HepG2 (cell line): ENCODE measurements around the gene ERCC4. TPM values are rescaled to one million over a fixed set of nuclear protein-coding genes. Genes with fewer than 3 reads are reported as not detected.

Experiments used
- AGO2 ChIP-seq: fragments of 200-400 bp; formaldehyde crosslinking; optimal IDR thresholded peaks from 2 replicates; pipeline ENCODE3; 2017; ENCODE audit warnings: mild to moderate bottlenecking, low read depth, low read length, moderate library complexity
- CHD2 ChIP-seq: IDR thresholded peaks from 2 replicates; pipeline ENCODE4 v1.6.1; 2011; ENCODE audit warnings: low read depth, low read length, improper control_type of control experiment
- DRAP1 ChIP-seq: IDR thresholded peaks from 2 replicates; pipeline ENCODE4 v1.6.1; 2016; ENCODE audit warnings: missing genetic modification reagents, missing compliant biosample characterization
- FOSL2 ChIP-seq: sonication (generic); formaldehyde crosslinking; IDR thresholded peaks from 2 replicates; pipeline ENCODE4 v1.4.0; 2020; ENCODE audit warnings: missing genetic modification reagents
- GATAD1 ChIP-seq: IDR thresholded peaks from 2 replicates; pipeline ENCODE4 v1.6.1; 2016; ENCODE audit warnings: missing genetic modification reagents, missing compliant biosample characterization
- HMG20A ChIP-seq: IDR thresholded peaks from 2 replicates; pipeline ENCODE4 v1.6.1; 2016; ENCODE audit warnings: borderline replicate concordance
- JUNB ChIP-seq: sonication (generic); formaldehyde crosslinking; IDR thresholded peaks from 2 replicates; pipeline ENCODE4 v1.8.0; 2022; ENCODE audit warnings: missing genetic modification reagents, mild to moderate bottlenecking, borderline replicate concordance
- KMT2A ChIP-seq: sonication (generic); formaldehyde crosslinking; IDR thresholded peaks from 2 replicates; pipeline ENCODE4 v1.4.0; 2020; ENCODE audit warnings: missing genetic modification reagents
- LCORL ChIP-seq, 2 experiments: fragments of 450-650 bp in 1 of 2; sonication (generic) in 1 of 2; formaldehyde crosslinking in 1 of 2; IDR thresholded peaks; 2 replicates each; pipeline versions ENCODE4 v1.5.0 to v1.6.1; 2017 to 2020; ENCODE audit warnings: antibody characterized with exemption in 1 of 2, missing genetic modification reagents in 1 of 2
- NCOA5 ChIP-seq: sonication (generic); formaldehyde crosslinking; IDR thresholded peaks from 2 replicates; pipeline ENCODE4 v1.4.0; 2020; ENCODE audit warnings: missing genetic modification reagents
- PCBP2 ChIP-seq: fragments of 200-400 bp; formaldehyde crosslinking; optimal IDR thresholded peaks from 2 replicates; pipeline ENCODE3; 2018; ENCODE audit warnings: low read length, low read depth; ENCODE audit not compliant: poor library complexity, severe bottlenecking
- SKI ChIP-seq: fragments of 450-650 bp; IDR thresholded peaks from one replicate; pipeline ENCODE4 v1.6.1; 2018; ENCODE audit warnings: mild to moderate bottlenecking; ENCODE audit not compliant: partially characterized antibody
- STAT5B ChIP-seq: sonication (generic); formaldehyde crosslinking; IDR thresholded peaks from 2 replicates; pipeline ENCODE4 v1.4.0; 2020; ENCODE audit warnings: missing genetic modification reagents
- SUZ12 ChIP-seq: fragments of 150-350 bp; IDR thresholded peaks from 2 replicates; pipeline ENCODE4 v1.6.1; 2014; ENCODE audit warnings: low read depth, low read length
- THYN1 ChIP-seq: sonication (generic); formaldehyde crosslinking; IDR thresholded peaks from 2 replicates; pipeline ENCODE4 v1.8.1; 2023; ENCODE audit warnings: low read depth, mild to moderate bottlenecking, moderate library complexity, missing genetic modification reagents, borderline replicate concordance
- ZNF121 ChIP-seq: sonication (generic); formaldehyde crosslinking; IDR thresholded peaks from 2 replicates; pipeline ENCODE4 v1.5.0; 2020; ENCODE audit warnings: mild to moderate bottlenecking, missing genetic modification reagents
- ZNF451 ChIP-seq: sonication (generic); formaldehyde crosslinking; IDR thresholded peaks from 2 replicates; pipeline ENCODE4 v1.5.0; 2020; ENCODE audit warnings: mild to moderate bottlenecking, missing genetic modification reagents
- ZNF503 ChIP-seq: sonication (generic); formaldehyde crosslinking; IDR thresholded peaks from 2 replicates; pipeline ENCODE4 v1.4.0; 2020; ENCODE audit warnings: missing genetic modification reagents
- polyA plus RNA-seq, 8 experiments: library from polyadenylated mRNA; depleted of rRNA in 3 of 8; stranded (reverse) in 7 of 8; unstranded in 1 of 8; fragments of >200 nt; fragmentation: Illumina TruSeq in 4 of 8; extraction: Trizol in 4 of 8; gene quantifications; 2 replicates each; pipeline versions ENCODE4 v1.2.1 to v1.2.3, GENCODE V29; 2011 to 2016; ENCODE audit warnings: low read depth in 4 of 8, missing spikeins in 1 of 8, mixed read lengths in 1 of 8; ENCODE audit not compliant: insufficient read depth in 1 of 8
- total RNA-seq, 5 experiments: library from RNA; depleted of rRNA; stranded (reverse); fragments of >200 nt; fragmentation: Illumina TruSeq; extraction: Trizol; gene quantifications; 2 replicates each; pipeline ENCODE4 v1.2.3, GENCODE V29; 2016; ENCODE audit warnings: low read depth in 1 of 5
- TF ChIP-seq, protein P1 (sequence below): IDR thresholded peaks from 2 replicates; pipeline ENCODE4 v1.6.1; 2016; ENCODE audit warnings: mild to moderate bottlenecking
- TF ChIP-seq, protein P2 (sequence below): sonication (generic); formaldehyde crosslinking; IDR thresholded peaks from 2 replicates; pipeline ENCODE4 v1.4.0; 2020; ENCODE audit warnings: missing genetic modification reagents, borderline replicate concordance
- TF ChIP-seq, protein P3 (sequence below): sonication (generic); formaldehyde crosslinking; conservative IDR thresholded peaks from 2 replicates; pipeline ENCODE4 v1.4.0; 2020; ENCODE audit warnings: missing genetic modification reagents

Gene ERCC4
- total and polyA plus RNA-seq, 2 of the 13 experiments (the other 11 are each of a cell fraction or from before 2014, with no cell fraction given) = 5.4 to 15.2 TPM

DNA sequence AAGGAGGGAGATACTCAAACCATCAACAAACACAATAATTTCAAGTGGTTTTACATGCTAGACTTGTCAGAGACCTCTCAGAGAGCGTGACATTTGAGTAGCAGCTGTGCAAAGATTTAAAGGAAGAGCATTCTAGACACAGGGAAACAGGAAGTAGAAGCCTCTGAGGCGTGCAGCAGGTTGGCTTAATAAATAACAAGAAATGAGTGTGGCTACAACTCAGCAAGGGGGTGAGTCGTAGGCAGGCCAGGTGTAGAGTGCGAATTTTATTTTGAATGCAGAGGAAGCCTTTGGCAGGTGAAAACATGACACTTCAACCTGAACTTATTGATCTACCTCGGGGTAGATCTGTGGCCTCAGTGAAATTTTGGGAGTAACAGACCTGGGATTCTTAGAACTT, 78.0 kb downstream of the ERCC4 start (continued):
- TF ChIP-seq ZNF503 (CRISPR knock-in tag) (no peak), JUNB (CRISPR knock-in tag) (no peak), ZNF121 (no peak), HMG20A (CRISPR knock-in tag) (no peak), LCORL (IDR thresholded peaks at IDR 0.05) (no peak), LCORL (CRISPR knock-in tag; IDR thresholded peaks at IDR 0.05) (no peak), FOSL2 (CRISPR knock-in tag) (no peak; the same call in 1 of the 2 replicates), STAT5B (no peak), PCBP2 (no peak), DRAP1 (peak; percentile 52; the same call in 1 of the 2 replicates), CHD2 (no peak), THYN1 (CRISPR knock-in tag) (no peak), ZNF451 (no peak), SUZ12 (no peak), AGO2 (no peak), GATAD1 (CRISPR knock-in tag) (no peak), SKI (no peak), KMT2A (CRISPR knock-in tag) (0 out of 2 replicates have a peak, but pooled peaks have one; percentile 38), NCOA5 (CRISPR knock-in tag) (no peak)
- TF ChIP-seq, protein P1, sequence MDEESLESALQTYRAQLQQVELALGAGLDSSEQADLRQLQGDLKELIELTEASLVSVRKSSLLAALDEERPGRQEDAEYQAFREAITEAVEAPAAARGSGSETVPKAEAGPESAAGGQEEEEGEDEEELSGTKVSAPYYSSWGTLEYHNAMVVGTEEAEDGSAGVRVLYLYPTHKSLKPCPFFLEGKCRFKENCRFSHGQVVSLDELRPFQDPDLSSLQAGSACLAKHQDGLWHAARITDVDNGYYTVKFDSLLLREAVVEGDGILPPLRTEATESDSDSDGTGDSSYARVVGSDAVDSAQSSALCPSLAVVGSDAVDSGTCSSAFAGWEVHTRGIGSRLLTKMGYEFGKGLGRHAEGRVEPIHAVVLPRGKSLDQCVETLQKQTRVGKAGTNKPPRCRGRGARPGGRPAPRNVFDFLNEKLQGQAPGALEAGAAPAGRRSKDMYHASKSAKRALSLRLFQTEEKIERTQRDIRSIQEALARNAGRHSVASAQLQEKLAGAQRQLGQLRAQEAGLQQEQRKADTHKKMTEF = peak; percentile 19; the same call in 1 of the 2 replicates
- TF ChIP-seq, protein P2, sequence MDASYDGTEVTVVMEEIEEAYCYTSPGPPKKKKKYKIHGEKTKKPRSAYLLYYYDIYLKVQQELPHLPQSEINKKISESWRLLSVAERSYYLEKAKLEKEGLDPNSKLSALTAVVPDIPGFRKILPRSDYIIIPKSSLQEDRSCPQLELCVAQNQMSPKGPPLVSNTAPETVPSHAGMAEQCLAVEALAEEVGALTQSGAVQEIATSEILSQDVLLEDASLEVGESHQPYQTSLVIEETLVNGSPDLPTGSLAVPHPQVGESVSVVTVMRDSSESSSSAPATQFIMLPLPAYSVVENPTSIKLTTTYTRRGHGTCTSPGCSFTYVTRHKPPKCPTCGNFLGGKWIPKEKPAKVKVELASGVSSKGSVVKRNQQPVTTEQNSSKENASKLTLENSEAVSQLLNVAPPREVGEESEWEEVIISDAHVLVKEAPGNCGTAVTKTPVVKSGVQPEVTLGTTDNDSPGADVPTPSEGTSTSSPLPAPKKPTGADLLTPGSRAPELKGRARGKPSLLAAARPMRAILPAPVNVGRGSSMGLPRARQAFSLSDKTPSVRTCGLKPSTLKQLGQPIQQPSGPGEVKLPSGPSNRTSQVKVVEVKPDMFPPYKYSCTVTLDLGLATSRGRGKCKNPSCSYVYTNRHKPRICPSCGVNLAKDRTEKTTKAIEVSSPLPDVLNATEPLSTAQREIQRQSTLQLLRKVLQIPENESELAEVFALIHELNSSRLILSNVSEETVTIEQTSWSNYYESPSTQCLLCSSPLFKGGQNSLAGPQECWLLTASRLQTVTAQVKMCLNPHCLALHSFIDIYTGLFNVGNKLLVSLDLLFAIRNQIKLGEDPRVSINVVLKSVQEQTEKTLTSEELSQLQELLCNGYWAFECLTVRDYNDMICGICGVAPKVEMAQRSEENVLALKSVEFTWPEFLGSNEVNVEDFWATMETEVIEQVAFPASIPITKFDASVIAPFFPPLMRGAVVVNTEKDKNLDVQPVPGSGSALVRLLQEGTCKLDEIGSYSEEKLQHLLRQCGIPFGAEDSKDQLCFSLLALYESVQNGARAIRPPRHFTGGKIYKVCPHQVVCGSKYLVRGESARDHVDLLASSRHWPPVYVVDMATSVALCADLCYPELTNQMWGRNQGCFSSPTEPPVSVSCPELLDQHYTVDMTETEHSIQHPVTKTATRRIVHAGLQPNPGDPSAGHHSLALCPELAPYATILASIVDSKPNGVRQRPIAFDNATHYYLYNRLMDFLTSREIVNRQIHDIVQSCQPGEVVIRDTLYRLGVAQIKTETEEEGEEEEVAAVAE = peak; percentile 54; the same call in 1 of the 2 replicates
- TF ChIP-seq, protein P3, sequence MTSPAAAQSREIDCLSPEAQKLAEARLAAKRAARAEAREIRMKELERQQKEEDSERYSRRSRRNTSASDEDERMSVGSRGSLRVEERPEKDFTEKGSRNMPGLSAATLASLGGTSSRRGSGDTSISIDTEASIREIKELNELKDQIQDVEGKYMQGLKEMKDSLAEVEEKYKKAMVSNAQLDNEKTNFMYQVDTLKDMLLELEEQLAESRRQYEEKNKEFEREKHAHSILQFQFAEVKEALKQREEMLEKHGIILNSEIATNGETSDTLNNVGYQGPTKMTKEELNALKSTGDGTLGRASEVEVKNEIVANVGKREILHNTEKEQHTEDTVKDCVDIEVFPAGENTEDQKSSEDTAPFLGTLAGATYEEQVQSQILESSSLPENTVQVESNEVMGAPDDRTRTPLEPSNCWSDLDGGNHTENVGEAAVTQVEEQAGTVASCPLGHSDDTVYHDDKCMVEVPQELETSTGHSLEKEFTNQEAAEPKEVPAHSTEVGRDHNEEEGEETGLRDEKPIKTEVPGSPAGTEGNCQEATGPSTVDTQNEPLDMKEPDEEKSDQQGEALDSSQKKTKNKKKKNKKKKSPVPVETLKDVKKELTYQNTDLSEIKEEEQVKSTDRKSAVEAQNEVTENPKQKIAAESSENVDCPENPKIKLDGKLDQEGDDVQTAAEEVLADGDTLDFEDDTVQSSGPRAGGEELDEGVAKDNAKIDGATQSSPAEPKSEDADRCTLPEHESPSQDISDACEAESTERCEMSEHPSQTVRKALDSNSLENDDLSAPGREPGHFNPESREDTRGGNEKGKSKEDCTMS (CRISPR knock-in tag) = no peak
